ENCODE results near the gene GTF2B. TPM values are rescaled to one million over a fixed set of nuclear protein-coding genes. Genes with fewer than 3 reads are reported as not detected.
A peak's percentile ranks its signal among the peaks of the same experiment; 100 is the strongest.

Gene GTF2B
- total RNA-seq, 1 donor from 2014 or later = 32.2 TPM

DNA sequence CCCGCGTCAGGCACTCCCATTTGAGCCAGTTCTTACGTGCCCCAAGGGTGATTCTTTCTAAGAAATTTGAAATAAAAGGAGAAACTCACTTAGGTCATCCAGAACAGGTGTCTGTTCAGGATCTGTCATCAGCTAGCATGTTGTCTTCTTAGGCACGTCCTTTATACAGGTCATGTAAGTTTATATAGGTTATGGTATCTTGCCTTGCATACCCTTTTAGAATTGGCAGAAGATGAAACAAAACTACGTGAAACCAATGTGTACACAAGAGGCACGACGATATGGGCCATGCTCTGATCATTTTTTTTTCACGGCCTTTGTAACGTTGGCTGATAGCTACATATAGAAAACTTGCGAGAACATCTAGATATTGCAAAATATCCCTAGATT lies 579 bp upstream of the GTF2B start:
- DNase-seq = no peak
- Mint-ChIP-seq H3K27me3 (no peaks in the 10 kb centered on the region), H3K4me3 (peak overlapping the region; percentile 99), H3K27ac (peak overlapping the region; percentile 96), H3K9me3 (no peaks in the 10 kb centered on the region), H3K36me3 (ENCODE audit: low read depth) (peaks cover 26% of the 10 kb centered on the region), H3K4me1 (peaks cover 40% of the 10 kb centered on the region)
- ATAC-seq (ENCODE audit: low read depth) = no peak
- intact Hi-C loops (cut with micrococcal nuclease) = loop anchor here (1.0 to 5.0 kb wide), 7 partner anchors 208 to 1977 kb away; partner anchors contain the start of genes GBP4, HS2ST1, LMO4 and LRRC8B
- ChIA-PET POLR2A (interaction anchor here (0.7 to 2.7 kb wide), 6 partner anchors 16 to 670 kb away, joined by 3 to 29 read pairs (median 4); partner anchors contain the start of gene PKN2), CTCF (interaction anchor here (0.6 kb wide), 1 partner anchor 14 kb away, joined by 3 read pairs; no protein-coding TSS in a partner anchor)
- TF ChIP-seq, protein P1, sequence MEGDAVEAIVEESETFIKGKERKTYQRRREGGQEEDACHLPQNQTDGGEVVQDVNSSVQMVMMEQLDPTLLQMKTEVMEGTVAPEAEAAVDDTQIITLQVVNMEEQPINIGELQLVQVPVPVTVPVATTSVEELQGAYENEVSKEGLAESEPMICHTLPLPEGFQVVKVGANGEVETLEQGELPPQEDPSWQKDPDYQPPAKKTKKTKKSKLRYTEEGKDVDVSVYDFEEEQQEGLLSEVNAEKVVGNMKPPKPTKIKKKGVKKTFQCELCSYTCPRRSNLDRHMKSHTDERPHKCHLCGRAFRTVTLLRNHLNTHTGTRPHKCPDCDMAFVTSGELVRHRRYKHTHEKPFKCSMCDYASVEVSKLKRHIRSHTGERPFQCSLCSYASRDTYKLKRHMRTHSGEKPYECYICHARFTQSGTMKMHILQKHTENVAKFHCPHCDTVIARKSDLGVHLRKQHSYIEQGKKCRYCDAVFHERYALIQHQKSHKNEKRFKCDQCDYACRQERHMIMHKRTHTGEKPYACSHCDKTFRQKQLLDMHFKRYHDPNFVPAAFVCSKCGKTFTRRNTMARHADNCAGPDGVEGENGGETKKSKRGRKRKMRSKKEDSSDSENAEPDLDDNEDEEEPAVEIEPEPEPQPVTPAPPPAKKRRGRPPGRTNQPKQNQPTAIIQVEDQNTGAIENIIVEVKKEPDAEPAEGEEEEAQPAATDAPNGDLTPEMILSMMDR (IDR thresholded peaks at IDR 0.05) = no peak

DNA sequence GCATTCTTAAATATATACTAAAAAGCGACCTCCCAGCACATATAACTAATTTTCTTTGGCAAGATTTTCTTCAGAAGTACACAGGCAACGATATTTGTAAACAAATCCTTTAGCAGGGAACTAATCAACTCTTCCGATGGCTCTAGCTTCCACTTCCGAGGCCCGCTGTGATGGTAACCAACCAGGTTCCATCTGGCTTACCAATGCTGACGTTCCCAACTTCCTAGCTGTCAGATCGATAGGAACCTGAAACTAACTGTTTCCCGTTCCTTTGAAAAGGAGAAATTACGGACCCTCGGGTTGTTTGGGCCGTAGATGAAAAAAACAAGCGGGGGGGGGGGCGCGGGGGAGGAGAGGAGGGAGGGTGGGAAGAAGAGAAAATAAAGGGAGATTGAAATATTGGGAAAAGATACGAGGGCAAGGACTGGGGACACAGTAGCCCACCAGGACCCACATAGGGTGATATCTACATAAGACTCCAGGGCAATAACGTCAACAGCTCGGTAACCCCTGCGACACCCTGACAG lies 513 bp downstream of the GTF2B start:
- Mint-ChIP-seq H3K4me3 (peak overlapping the region; percentile 99), H3K27me3 (no peaks in the 10 kb centered on the region), H3K36me3 (ENCODE audit: low read depth) (peaks cover 35% of the 10 kb centered on the region), H3K9me3 (no peaks in the 10 kb centered on the region), H3K4me1 (peaks cover 40% of the 10 kb centered on the region), H3K27ac (peak overlapping the region; percentile 96)
- DNase-seq = no peak
- intact Hi-C loops (cut with micrococcal nuclease) = loop anchor here (1.0 to 5.0 kb wide), 7 partner anchors 207 to 1976 kb away; partner anchors contain the start of genes GBP4, HS2ST1, LMO4 and LRRC8B
- TF ChIP-seq, protein P1 (IDR thresholded peaks at IDR 0.05) = no peak
- POLR2A ChIA-PET = interaction anchor here (0.6 to 2.7 kb wide), 13 partner anchors 14 to 1561 kb away, joined by 3 to 29 read pairs (median 5); partner anchors contain the start of gene PKN2
- CTCF ChIA-PET = no interaction called here
- peak; percentile 13 for ATAC-seq (ENCODE audit: low read depth)

DNA sequence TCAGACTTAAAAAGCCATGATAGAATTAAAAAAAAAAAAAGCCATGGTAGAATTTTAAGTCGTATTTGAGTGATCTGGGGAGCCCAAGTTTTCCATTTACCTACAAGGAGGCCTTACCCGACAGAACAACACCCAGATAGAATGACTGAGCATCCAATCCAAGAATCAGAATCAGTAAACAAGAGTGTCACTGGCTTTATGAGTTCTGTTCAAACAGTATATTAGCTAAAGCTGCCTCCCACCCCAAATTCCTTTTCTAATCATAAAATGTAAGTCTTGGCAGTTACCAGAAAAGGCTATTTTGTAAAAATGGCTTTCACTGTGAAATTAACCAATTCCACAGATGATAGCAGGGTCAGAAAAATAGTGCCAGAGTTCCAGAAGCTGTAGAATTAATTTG lies 1.2 kb downstream of the GTF2B start:
- H3K9me3 Mint-ChIP-seq = no peaks in the 10 kb centered on the region
- CTCF ChIA-PET = no interaction called here
- intact Hi-C loops (cut with micrococcal nuclease) = loop anchor here (2.0 to 5.0 kb wide), 5 partner anchors 307 to 1975 kb away; partner anchors contain the start of genes GBP4, HS2ST1, LMO4 and SELENOF

DNA sequence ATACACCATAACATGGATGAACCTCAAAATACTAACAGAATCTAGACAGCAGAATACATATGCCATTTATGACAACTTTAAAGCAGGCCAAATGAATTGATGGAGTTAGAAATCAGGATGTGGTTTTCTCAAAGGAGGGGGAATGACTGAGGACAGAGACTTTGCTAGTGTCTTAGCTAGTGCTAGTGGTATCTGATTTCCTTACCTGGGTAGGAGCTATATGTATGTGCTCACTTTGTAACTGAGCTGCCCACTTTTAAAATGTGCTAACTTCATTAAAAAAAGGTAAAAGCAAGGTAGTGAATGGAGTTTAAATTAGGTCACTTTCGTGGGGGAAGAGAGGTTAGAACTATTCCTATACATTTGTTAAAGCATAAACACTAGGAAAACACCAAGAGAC lies 2.6 kb downstream of the GTF2B start:
- Mint-ChIP-seq H3K36me3 (ENCODE audit: low read depth) (peaks cover 50% of the 10 kb centered on the region), H3K4me1 (peaks cover 43% of the 10 kb centered on the region), H3K27ac (no peak overlapping the region), H3K9me3 (no peaks in the 10 kb centered on the region), H3K4me3 (peak overlapping the region; percentile 58), H3K27me3 (no peaks in the 10 kb centered on the region)
- DNase-seq (no peak), ATAC-seq (ENCODE audit: low read depth) (no peak)
- POLR2A ChIA-PET = no interaction called here
- intact Hi-C loops (cut with micrococcal nuclease) = no loop called here
- CTCF ChIA-PET = no interaction called here
- TF ChIP-seq, protein P1 (IDR thresholded peaks at IDR 0.05) = no peak

More for the DNA sequence above, 1.2 kb downstream of the GTF2B start:
- TF ChIP-seq, protein P1 (IDR thresholded peaks at IDR 0.05) = no peak
- Mint-ChIP-seq H3K27ac (peak overlapping the region; percentile 96), H3K27me3 (no peaks in the 10 kb centered on the region), H3K4me1 (peaks cover 40% of the 10 kb centered on the region), H3K4me3 (peak overlapping the region; percentile 99), H3K36me3 (ENCODE audit: low read depth) (peaks cover 37% of the 10 kb centered on the region)
- POLR2A ChIA-PET = interaction anchor here (0.8 to 2.7 kb wide), 3 partner anchors 26 to 1561 kb away, joined by 4 to 29 read pairs (median 5); partner anchors contain the start of gene PKN2
- ATAC-seq (ENCODE audit: low read depth) (no peak), DNase-seq (no peak)

DNA sequence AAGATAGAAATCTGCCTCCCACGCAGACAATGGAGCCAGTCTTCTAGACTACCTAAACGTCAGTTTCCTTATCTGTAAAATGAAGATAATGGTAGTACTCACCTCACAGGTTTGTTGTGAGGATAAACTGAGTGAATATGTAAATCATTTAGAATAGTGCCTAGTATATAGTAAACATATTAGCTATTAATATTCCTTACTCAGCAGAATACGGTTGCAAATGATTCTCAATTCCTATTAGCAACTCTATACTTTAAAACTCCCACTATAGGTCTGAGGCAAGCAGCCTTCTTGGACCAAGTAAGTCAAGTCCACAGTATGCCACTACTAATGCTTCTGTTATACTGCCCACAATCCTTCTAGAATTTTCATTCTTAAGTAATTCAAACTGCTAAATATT lies 5.4 kb downstream of the GTF2B start:
- intact Hi-C loops (cut with micrococcal nuclease) = no loop called here
- CTCF ChIA-PET = interaction anchor here (3.0 kb wide), 1 partner anchor 9 kb away, joined by 10 read pairs; no protein-coding TSS in a partner anchor
- H3K4me3 Mint-ChIP-seq = no peak overlapping the region
- H3K36me3 Mint-ChIP-seq (ENCODE audit: low read depth) = peaks cover 71% of the 10 kb centered on the region
- TF ChIP-seq, protein P1 (IDR thresholded peaks at IDR 0.05) = no peak
- H3K27ac Mint-ChIP-seq = no peak overlapping the region
- no peaks in the 10 kb centered on the region for H3K9me3 Mint-ChIP-seq
- POLR2A ChIA-PET = interaction anchor here (0.6 kb wide), 1 partner anchor 879 kb away, joined by 3 read pairs; no protein-coding TSS in a partner anchor
- DNase-seq = no peak
- ATAC-seq (ENCODE audit: low read depth) = no peak
- peaks cover 44% of the 10 kb centered on the region for H3K4me1 Mint-ChIP-seq
- no peaks in the 10 kb centered on the region for H3K27me3 Mint-ChIP-seq
